Measurements from ENCODE around the gene NBAS.
"Not testable (repeated sequence)": the region's sequence is repeated elsewhere in the genome, so short reads cannot be mapped to it uniquely, and the experiment has no call there.

The NBAS gene

GRCh38 chr2:15226661-15227060 lies 334.5 kb downstream of the NBAS start:
- no peak for DNase-seq (ENCODE audit: low read depth in 2 of 3, low spot score in 2 of 3)

- no peak for DNase-seq (ENCODE audit: low read depth in 2 of 3, low spot score in 2 of 3)
These were observed 336.0 kb downstream of the NBAS start for GRCh38 chr2:15225131-15225530.

- no peak for DNase-seq (ENCODE audit: low read depth in 2 of 3, low spot score in 2 of 3)
These were observed 336.5 kb downstream of the NBAS start for GRCh38 chr2:15224641-15225040.

GRCh38 chr2:15223887-15224286 lies 337.2 kb downstream of the NBAS start:
- no peak for DNase-seq (ENCODE audit: low read depth in 2 of 3, low spot score in 2 of 3)

GRCh38 chr2:15222856-15223255 lies 338.3 kb downstream of the NBAS start:
- DNase-seq (ENCODE audit: low read depth in 2 of 3, low spot score in 2 of 3) = no peak

- DNase-seq (ENCODE audit: low read depth in 2 of 3, low spot score in 2 of 3) = no peak
These were observed 340.5 kb downstream of the NBAS start for GRCh38 chr2:15220603-15221002.

GRCh38 chr2:15218423-15219086 lies 342.6 kb downstream of the NBAS start:
- no peak for DNase-seq (ENCODE audit: low read depth in 2 of 3, low spot score in 2 of 3)

GRCh38 chr2:15212249-15212648 lies 348.9 kb downstream of the NBAS start:
- no peak for DNase-seq (ENCODE audit: low read depth in 2 of 3, low spot score in 2 of 3)

- DNase-seq (ENCODE audit: low read depth in 2 of 3, low spot score in 2 of 3) = not testable (repeated sequence)
These were observed 350.6 kb downstream of the NBAS start for GRCh38 chr2:15210542-15210941.

GRCh38 chr2:15206419-15206818 lies 354.7 kb downstream of the NBAS start:
- DNase-seq (ENCODE audit: low read depth in 2 of 3, low spot score in 2 of 3) = no peak

GRCh38 chr2:15205562-15205961 lies 355.6 kb downstream of the NBAS start:
- DNase-seq (ENCODE audit: low read depth in 2 of 3, low spot score in 2 of 3) = no peak

GRCh38 chr2:15201009-15201408 lies 360.1 kb downstream of the NBAS start:
- DNase-seq (ENCODE audit: low read depth in 2 of 3, low spot score in 2 of 3) = no peak

GRCh38 chr2:15200581-15200980 lies 360.6 kb downstream of the NBAS start:
- no peak for DNase-seq (ENCODE audit: low read depth in 2 of 3, low spot score in 2 of 3)

GRCh38 chr2:15198051-15198450 lies 363.1 kb downstream of the NBAS start:
- no peak for DNase-seq (ENCODE audit: low read depth in 2 of 3, low spot score in 2 of 3)

- DNase-seq (ENCODE audit: low read depth in 2 of 3, low spot score in 2 of 3) = no peak
These were observed 365.3 kb downstream of the NBAS start for GRCh38 chr2:15195813-15196212.

- no peak for DNase-seq (ENCODE audit: low read depth in 2 of 3, low spot score in 2 of 3)
These were observed 369.3 kb downstream of the NBAS start for GRCh38 chr2:15191789-15192188.

GRCh38 chr2:15189216-15189615 lies 371.9 kb downstream of the NBAS start:
- DNase-seq (ENCODE audit: low read depth in 2 of 3, low spot score in 2 of 3) = no peak

GRCh38 chr2:15187702-15188101 lies 373.4 kb downstream of the NBAS start:
- no peak for DNase-seq (ENCODE audit: low read depth in 2 of 3, low spot score in 2 of 3)

GRCh38 chr2:15186118-15186517 lies 375.0 kb downstream of the NBAS start:
- no peak for DNase-seq (ENCODE audit: low read depth in 2 of 3, low spot score in 2 of 3)

- DNase-seq (ENCODE audit: low read depth in 2 of 3, low spot score in 2 of 3) = no peak
These were observed 376.6 kb downstream of the NBAS start for GRCh38 chr2:15184491-15184890.

- DNase-seq (ENCODE audit: low read depth in 2 of 3, low spot score in 2 of 3) = no peak
These were observed 378.9 kb downstream of the NBAS start for GRCh38 chr2:15182275-15182674.

- no peak for DNase-seq (ENCODE audit: low read depth in 2 of 3, low spot score in 2 of 3)
These were observed 379.9 kb downstream of the NBAS start for GRCh38 chr2:15181092-15181745.

GRCh38 chr2:15180379-15180778 lies 380.8 kb downstream of the NBAS start:
- DNase-seq (ENCODE audit: low read depth in 2 of 3, low spot score in 2 of 3) = no peak
